HepG2 (cell line): ENCODE data around the gene PRKCD.

Experiments
- PHF8 ChIP-seq: sonication (generic); formaldehyde crosslinking; IDR thresholded peaks from 2 replicates; pipeline ENCODE4 v1.5.0; 2020; ENCODE audit warnings: missing genetic modification reagents
- ZNF549 ChIP-seq: sonication (generic); formaldehyde crosslinking; IDR thresholded peaks from 2 replicates; pipeline ENCODE4 v1.5.0; 2020; ENCODE audit warnings: missing genetic modification reagents
- ZNF816 ChIP-seq: sonication (generic); formaldehyde crosslinking; IDR thresholded peaks from 2 replicates; pipeline ENCODE4 v1.8.0; 2022; ENCODE audit warnings: missing genetic modification reagents, mild to moderate bottlenecking, borderline replicate concordance
- TF ChIP-seq, protein P1 (sequence below): sonication (generic); formaldehyde crosslinking; IDR thresholded peaks from 2 replicates; pipeline ENCODE4 v1.9.0; 2021; ENCODE audit warnings: missing genetic modification reagents, borderline replicate concordance
- TF ChIP-seq, protein P2 (sequence below): IDR thresholded peaks from 2 replicates; pipeline ENCODE4 v1.6.1; 2016; ENCODE audit warnings: low read depth
- TF ChIP-seq, protein P3 (sequence below): conservative IDR thresholded peaks from 2 replicates; pipeline ENCODE4 v1.6.1; 2018; ENCODE audit warnings: missing genetic modification reagents

DNA sequence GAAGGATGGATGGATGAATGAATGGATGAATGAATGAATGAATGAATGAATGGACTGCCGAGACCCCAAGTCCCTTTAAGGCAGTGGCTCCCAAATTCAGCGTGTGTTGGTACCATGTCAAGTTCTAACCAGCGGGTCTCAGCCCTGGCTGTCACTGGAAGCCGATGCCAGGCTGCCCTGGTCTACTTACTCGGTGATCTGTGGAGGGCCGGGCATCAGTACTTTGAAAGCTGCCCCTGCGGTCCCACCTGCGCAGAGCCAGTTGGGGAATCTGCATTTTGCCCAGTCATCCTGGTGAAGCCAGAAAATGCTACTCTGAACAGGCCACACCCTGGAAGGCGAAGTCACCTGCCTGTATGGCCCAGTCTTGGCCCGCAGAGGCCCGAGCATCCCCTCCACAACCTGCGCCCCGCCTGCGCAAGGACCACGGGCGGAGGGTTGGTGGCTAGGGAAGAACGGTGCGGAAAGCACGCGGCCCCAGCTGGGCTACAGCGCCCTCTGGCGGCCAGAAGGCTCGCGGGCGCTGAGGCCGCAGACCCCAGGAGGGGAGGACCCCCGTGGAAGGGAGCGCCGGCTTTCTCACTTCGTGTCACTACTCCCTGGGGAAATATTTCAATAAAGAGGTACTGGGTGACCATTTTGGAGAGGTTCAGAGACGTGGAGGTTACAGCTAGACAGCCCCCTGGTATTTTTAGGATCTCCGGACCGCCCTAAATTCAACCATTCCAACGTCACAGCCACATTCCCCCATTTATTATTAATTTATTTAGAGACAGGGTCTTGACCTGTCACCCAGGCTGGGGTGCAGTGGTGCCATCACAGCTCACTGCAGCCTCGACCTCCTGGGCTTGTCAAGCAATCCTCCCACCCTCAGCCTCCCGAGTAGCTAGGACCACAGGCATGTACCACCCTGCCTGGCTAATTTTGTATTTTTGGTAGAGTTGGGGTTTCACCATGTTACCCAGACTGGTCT, 34.9 kb downstream of the PRKCD start:
- TF ChIP-seq, protein P1, sequence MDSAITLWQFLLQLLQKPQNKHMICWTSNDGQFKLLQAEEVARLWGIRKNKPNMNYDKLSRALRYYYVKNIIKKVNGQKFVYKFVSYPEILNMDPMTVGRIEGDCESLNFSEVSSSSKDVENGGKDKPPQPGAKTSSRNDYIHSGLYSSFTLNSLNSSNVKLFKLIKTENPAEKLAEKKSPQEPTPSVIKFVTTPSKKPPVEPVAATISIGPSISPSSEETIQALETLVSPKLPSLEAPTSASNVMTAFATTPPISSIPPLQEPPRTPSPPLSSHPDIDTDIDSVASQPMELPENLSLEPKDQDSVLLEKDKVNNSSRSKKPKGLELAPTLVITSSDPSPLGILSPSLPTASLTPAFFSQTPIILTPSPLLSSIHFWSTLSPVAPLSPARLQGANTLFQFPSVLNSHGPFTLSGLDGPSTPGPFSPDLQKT (CRISPR knock-in tag), result no peak
- peak; percentile 22; the same call in 1 of the 2 replicates for TF ChIP-seq PHF8
- TF ChIP-seq, protein P2, sequence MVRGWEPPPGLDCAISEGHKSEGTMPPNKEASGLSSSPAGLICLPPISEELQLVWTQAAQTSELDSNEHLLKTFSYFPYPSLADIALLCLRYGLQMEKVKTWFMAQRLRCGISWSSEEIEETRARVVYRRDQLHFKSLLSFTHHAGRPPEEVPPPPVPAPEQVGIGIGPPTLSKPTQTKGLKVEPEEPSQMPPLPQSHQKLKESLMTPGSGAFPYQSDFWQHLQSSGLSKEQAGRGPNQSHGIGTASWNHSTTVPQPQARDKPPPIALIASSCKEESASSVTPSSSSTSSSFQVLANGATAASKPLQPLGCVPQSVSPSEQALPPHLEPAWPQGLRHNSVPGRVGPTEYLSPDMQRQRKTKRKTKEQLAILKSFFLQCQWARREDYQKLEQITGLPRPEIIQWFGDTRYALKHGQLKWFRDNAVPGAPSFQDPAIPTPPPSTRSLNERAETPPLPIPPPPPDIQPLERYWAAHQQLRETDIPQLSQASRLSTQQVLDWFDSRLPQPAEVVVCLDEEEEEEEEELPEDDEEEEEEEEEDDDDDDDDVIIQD (CRISPR knock-in tag), result no peak
- TF ChIP-seq ZNF549 (CRISPR knock-in tag), result no peak
- TF ChIP-seq, protein P3, sequence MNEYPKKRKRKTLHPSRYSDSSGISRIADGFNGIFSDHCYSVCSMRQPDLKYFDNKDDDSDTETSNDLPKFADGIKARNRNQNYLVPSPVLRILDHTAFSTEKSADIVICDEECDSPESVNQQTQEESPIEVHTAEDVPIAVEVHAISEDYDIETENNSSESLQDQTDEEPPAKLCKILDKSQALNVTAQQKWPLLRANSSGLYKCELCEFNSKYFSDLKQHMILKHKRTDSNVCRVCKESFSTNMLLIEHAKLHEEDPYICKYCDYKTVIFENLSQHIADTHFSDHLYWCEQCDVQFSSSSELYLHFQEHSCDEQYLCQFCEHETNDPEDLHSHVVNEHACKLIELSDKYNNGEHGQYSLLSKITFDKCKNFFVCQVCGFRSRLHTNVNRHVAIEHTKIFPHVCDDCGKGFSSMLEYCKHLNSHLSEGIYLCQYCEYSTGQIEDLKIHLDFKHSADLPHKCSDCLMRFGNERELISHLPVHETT (CRISPR knock-in tag), result no peak
- no peak for TF ChIP-seq ZNF816
